H1 (cell line): Measurements from ENCODE around the gene DOCK3. TPM values are rescaled to one million over a fixed set of nuclear protein-coding genes. Genes with fewer than 3 reads are reported as not detected.
"Not testable (repeated sequence)": the region's sequence is repeated elsewhere in the genome, so short reads cannot be mapped to it uniquely, and the experiment has no call there.

Experiments
- CTCF ChIA-PET: fragments of 300-600 bp; sonication (Branson Sonifier 250); formaldehyde crosslinking; loops from one replicate; lab custom pipeline; 2021; ENCODE audit not compliant: partially characterized antibody; lab: Charles Lee
- POLR2A ChIA-PET: fragments of 300-600 bp; sonication (Branson Sonifier 250); formaldehyde crosslinking; loops from one replicate; lab custom pipeline; 2021; ENCODE audit warnings: inconsistent platforms; ENCODE audit not compliant: partially characterized antibody; lab: Charles Lee
- DNase-seq, 2 experiments: peaks; one replicate each; pipeline versions ENCODE4 v3.0.0 to v3.0.0-alpha.2; 2010 to 2022; ENCODE audit warnings: low spot score in 2 of 2, low read depth in 1 of 2, mixed read lengths in 1 of 2
- FAIRE-seq: peaks from 2 replicates; lab custom pipeline; 2011; peaks lifted over from hg19 to GRCh38; lab: Jason Lieb, UNC
- H2AFZ ChIP-seq: 2 replicates; pipeline ENCODE4 v1.8.1; 2012; ENCODE audit warnings: low read length, inconsistent platforms
- H2AK5ac ChIP-seq: 2 replicates; pipeline ENCODE4 v1.6.1; 2013; ENCODE audit warnings: low read depth, low read length
- H2BK120ac ChIP-seq: replicated peaks from 2 replicates; pipeline ENCODE3; 2013; ENCODE audit warnings: low read depth, low read length, inconsistent platforms
- H2BK12ac ChIP-seq: 2 replicates; pipeline ENCODE4 v1.6.1; 2013; ENCODE audit warnings: low read depth, low read length
- H2BK15ac ChIP-seq: 2 replicates; pipeline ENCODE4 v1.6.1; 2013; ENCODE audit warnings: low read length
- H2BK20ac ChIP-seq: 2 replicates; pipeline ENCODE4 v1.6.1; 2013; ENCODE audit warnings: low read length
- H2BK5ac ChIP-seq: 2 replicates; pipeline ENCODE4 v1.6.1; 2013; ENCODE audit warnings: low read depth, low read length
- H3K14ac ChIP-seq: 2 replicates; pipeline ENCODE4 v1.6.1; 2013; ENCODE audit warnings: inconsistent platforms; ENCODE audit not compliant: insufficient read length
- H3K18ac ChIP-seq: 2 replicates; pipeline ENCODE4 v1.6.1; 2013; ENCODE audit warnings: low read length; ENCODE audit errors: extremely low read depth
- H3K23ac ChIP-seq: 2 replicates; pipeline ENCODE4 v1.6.1; 2013; ENCODE audit warnings: inconsistent platforms; ENCODE audit not compliant: insufficient read length
- H3K23me2 ChIP-seq: 2 replicates; pipeline ENCODE4 v1.6.1; 2013; ENCODE audit warnings: low read depth, low read length
- H3K27ac ChIP-seq: 2 replicates; pipeline ENCODE4 v1.6.1; 2011; ENCODE audit warnings: low read depth, low read length, inconsistent platforms
- H3K27me3 ChIP-seq, 4 experiments: replicated peaks in 1 of 4; 1 replicate in 1 of 4; 2 replicates in 3 of 4; pipeline versions ENCODE4 v1.6.1 to v1.8.1; 2011 to 2013; ENCODE audit warnings: low read length in 3 of 4, mild to moderate bottlenecking in 3 of 4, inconsistent platforms in 2 of 4, mixed read lengths in 2 of 4, moderate library complexity in 1 of 4; ENCODE audit not compliant: control insufficient read depth in 3 of 4, insufficient read depth in 3 of 4; ENCODE audit errors: extremely low read depth in 1 of 4
- H3K36me3 ChIP-seq, 4 experiments: 2 replicates each; pipeline versions ENCODE4 v1.6.1 to v1.8.1; 2011 to 2013; ENCODE audit warnings: mild to moderate bottlenecking in 4 of 4, low read length in 3 of 4, moderate library complexity in 2 of 4, control low read depth in 1 of 4, inconsistent platforms in 1 of 4; ENCODE audit not compliant: insufficient read depth in 4 of 4, control insufficient read depth in 2 of 4
- H3K4ac ChIP-seq: replicated peaks from 2 replicates; pipeline ENCODE3; 2013; ENCODE audit warnings: low read length, low read depth, mixed read lengths, inconsistent platforms; ENCODE audit not compliant: insufficient read length
- H3K4me1 ChIP-seq, 4 experiments: replicated peaks in 1 of 4; 1 replicate in 1 of 4; 2 replicates in 3 of 4; pipeline versions ENCODE4 v1.6.1 to v1.8.1; 2011 to 2013; ENCODE audit warnings: low read length in 3 of 4, inconsistent platforms in 2 of 4, mixed read lengths in 1 of 4; ENCODE audit not compliant: insufficient read depth in 4 of 4, control insufficient read depth in 3 of 4
- H3K4me2 ChIP-seq, 2 experiments: 2 replicates each; pipeline versions ENCODE4 v1.6.1 to v1.8.1; 2011 to 2013; ENCODE audit warnings: low read depth in 2 of 2, low read length in 2 of 2, control low read depth in 1 of 2, inconsistent platforms in 1 of 2, mild to moderate bottlenecking in 1 of 2; ENCODE audit not compliant: insufficient read depth in 1 of 2
- H3K4me3 ChIP-seq, 4 experiments: fragments of 200-600, 300-600 bp in 1 of 4; sonication (generic), shearing (Covaris generic), sonication (Bioruptor Twin) in 1 of 4; 2 replicates each; pipeline versions ENCODE4 v1.5.1 to v1.8.1; 2011 to 2016; ENCODE audit warnings: low read length in 4 of 4, low read depth in 3 of 4, control low read depth in 2 of 4, inconsistent platforms in 2 of 4, mild to moderate bottlenecking in 2 of 4, mixed read lengths in 1 of 4, moderate library complexity in 1 of 4; ENCODE audit not compliant: insufficient read depth in 2 of 4; ENCODE audit errors: extremely low read depth in 1 of 4
- H3K56ac ChIP-seq: replicated peaks from 2 replicates; pipeline ENCODE3; 2013; ENCODE audit warnings: low read depth, mild to moderate bottlenecking, mixed read lengths, low read length, inconsistent platforms; ENCODE audit not compliant: insufficient read length
- H3K79me1 ChIP-seq: 2 replicates; pipeline ENCODE4 v1.6.1; 2013; ENCODE audit warnings: low read depth, low read length, control low read depth
- H3K79me2 ChIP-seq, 2 experiments: 2 replicates each; pipeline versions ENCODE4 v1.6.1 to v1.8.1; 2012 to 2013; ENCODE audit warnings: low read length in 2 of 2, mild to moderate bottlenecking in 2 of 2, inconsistent platforms in 1 of 2; ENCODE audit not compliant: insufficient read depth in 2 of 2, control insufficient read depth in 1 of 2
- H3K9ac ChIP-seq, 4 experiments: replicated peaks in 1 of 4; 1 replicate in 1 of 4; 2 replicates in 3 of 4; pipeline versions ENCODE4 v1.6.1 to v1.8.1; 2011 to 2013; ENCODE audit warnings: low read depth in 3 of 4, low read length in 3 of 4, control low read depth in 2 of 4, mild to moderate bottlenecking in 2 of 4, moderate library complexity in 2 of 4, inconsistent platforms in 1 of 4; ENCODE audit errors: extremely low read depth in 1 of 4
- H3K9me3 ChIP-seq, 2 experiments: 2 replicates each; pipeline versions ENCODE4 v1.6.1 to v1.8.1; 2012 to 2013; ENCODE audit warnings: mild to moderate bottlenecking in 2 of 2, moderate library complexity in 2 of 2, control low read depth in 1 of 2, inconsistent platforms in 1 of 2, low read depth in 1 of 2, low read length in 1 of 2, mixed read lengths in 1 of 2; ENCODE audit not compliant: insufficient read depth in 2 of 2
- H4K20me1 ChIP-seq, 2 experiments: replicated peaks in 1 of 2; 2 replicates each; pipeline versions ENCODE3 to v1.8.1; 2011 to 2013; ENCODE audit warnings: inconsistent platforms in 2 of 2, low read length in 2 of 2, mild to moderate bottlenecking in 1 of 2; ENCODE audit not compliant: insufficient read depth in 2 of 2, control insufficient read depth in 1 of 2
- H4K5ac ChIP-seq: 2 replicates; pipeline ENCODE4 v1.6.1; 2013; ENCODE audit warnings: low read length, low read depth, mixed read lengths, inconsistent platforms; ENCODE audit not compliant: insufficient read length
- H4K8ac ChIP-seq: 2 replicates; pipeline ENCODE4 v1.8.0; 2013; ENCODE audit warnings: mild to moderate bottlenecking, moderate library complexity, low read length, inconsistent platforms; ENCODE audit not compliant: insufficient read depth; ENCODE audit errors: extremely low read depth
- H4K91ac ChIP-seq: replicated peaks from 2 replicates; pipeline ENCODE3; 2013; ENCODE audit warnings: low read length, mixed read lengths, inconsistent platforms; ENCODE audit not compliant: insufficient read length
- WGBS, 2 experiments: shearing (Covaris generic) in 1 of 2; methylation state at CpG; one replicate each; pipeline versions ENCODE4 v1.1.6 to v1.1.7; 2013 to 2015; ENCODE audit warnings: low lambda C conversion rate in 2 of 2, mixed read lengths in 2 of 2, inconsistent platforms in 1 of 2, low coverage in 1 of 2, missing lambda C conversion rate in 1 of 2; ENCODE audit not compliant: insufficient replicate concordance in 2 of 2, insufficient coverage in 1 of 2, insufficient read length in 1 of 2; ENCODE audit errors: extremely low coverage in 1 of 2, missing lambda C conversion rate in 1 of 2; 5-methylcytosine and 5-hydroxymethylcytosine counted together
- polyA plus RNA-seq, 7 experiments: library from polyadenylated mRNA; depleted of rRNA in 3 of 7; stranded (reverse) in 5 of 7; unstranded in 2 of 7; fragments of >200 nt in 5 of 7; fragments of 200-250 nt in 2 of 7; gene quantifications; 1 replicate in 5 of 7; 2 replicates in 1 of 7; 4 replicates in 1 of 7; pipeline versions ENCODE4 v1.2.1 to v1.2.3, GENCODE V29; 2011 to 2013; ENCODE audit warnings: missing spikeins in 2 of 7, mixed read lengths in 2 of 7
- total RNA-seq: library from RNA; stranded (reverse); fragmentation: NEBNext Ultra II Directional; extraction: Animal tissue kit (Norgen Biotek cat#: 25700); gene quantifications from 2 replicates; pipeline ENCODE4 v1.2.1, GENCODE V29; 2021

DOCK3 gene
- total and polyA plus RNA-seq, 2 of the 8 experiments (the other 6 are each of a cell fraction or from before 2014, with no cell fraction given): 2.7 to 5.0 TPM

DNA sequence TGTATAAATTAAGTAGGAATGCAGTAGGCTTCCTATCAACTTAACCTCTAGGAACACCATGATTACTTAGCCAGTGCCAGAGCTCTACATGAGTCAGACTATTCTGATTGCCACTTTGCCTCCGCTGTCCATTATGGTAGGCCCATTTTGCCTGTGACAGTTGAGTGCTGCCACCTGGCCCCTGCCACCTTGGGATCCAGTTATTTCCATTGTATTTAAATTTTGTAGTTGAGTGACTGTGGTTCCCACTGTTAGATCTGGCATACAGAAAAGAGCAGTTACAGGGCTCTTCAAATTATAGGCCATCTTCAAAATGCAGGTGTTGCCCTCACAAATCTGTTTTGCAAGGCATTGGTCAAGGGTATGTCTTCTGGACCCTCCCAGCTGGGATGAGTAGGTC is 456.9 kb downstream of the DOCK3 start:
- H3K14ac ChIP-seq, H2BK12ac ChIP-seq, H3K9ac ChIP-seq, H3K4me2 ChIP-seq, H3K23me2 ChIP-seq, H3K27me3 ChIP-seq, H2BK20ac ChIP-seq, H4K91ac ChIP-seq, DNase-seq, H3K27ac ChIP-seq, H3K4ac ChIP-seq, H3K56ac ChIP-seq, H3K36me3 ChIP-seq, H3K79me2 ChIP-seq, H4K5ac ChIP-seq, H4K20me1 ChIP-seq, H3K18ac ChIP-seq, H3K23ac ChIP-seq, H2BK5ac ChIP-seq, CTCF ChIA-PET, H3K79me1 ChIP-seq, H3K4me1 ChIP-seq, POLR2A ChIA-PET, H2BK15ac ChIP-seq, H4K8ac ChIP-seq, FAIRE-seq, H3K4me3 ChIP-seq, H2AK5ac ChIP-seq, H2AFZ ChIP-seq, H2BK120ac ChIP-seq: not testable (repeated sequence)
- peaks cover 10 to 13% of the 10 kb centered on the region in 2 experiments; a peak in 1 of 4 replicates for H3K9me3 ChIP-seq
- WGBS, 2 experiments: 94% methylated on average over 1 of the region's 1 CpG; no CpG with 5 or more reads in 1 of the 2 experiments
